ENCODE measurements around the gene KANK3.
"Not testable (repeated sequence)": the region's sequence is repeated elsewhere in the genome, so short reads cannot be mapped to it uniquely, and the experiment has no call there.

Gene KANK3

DNA sequence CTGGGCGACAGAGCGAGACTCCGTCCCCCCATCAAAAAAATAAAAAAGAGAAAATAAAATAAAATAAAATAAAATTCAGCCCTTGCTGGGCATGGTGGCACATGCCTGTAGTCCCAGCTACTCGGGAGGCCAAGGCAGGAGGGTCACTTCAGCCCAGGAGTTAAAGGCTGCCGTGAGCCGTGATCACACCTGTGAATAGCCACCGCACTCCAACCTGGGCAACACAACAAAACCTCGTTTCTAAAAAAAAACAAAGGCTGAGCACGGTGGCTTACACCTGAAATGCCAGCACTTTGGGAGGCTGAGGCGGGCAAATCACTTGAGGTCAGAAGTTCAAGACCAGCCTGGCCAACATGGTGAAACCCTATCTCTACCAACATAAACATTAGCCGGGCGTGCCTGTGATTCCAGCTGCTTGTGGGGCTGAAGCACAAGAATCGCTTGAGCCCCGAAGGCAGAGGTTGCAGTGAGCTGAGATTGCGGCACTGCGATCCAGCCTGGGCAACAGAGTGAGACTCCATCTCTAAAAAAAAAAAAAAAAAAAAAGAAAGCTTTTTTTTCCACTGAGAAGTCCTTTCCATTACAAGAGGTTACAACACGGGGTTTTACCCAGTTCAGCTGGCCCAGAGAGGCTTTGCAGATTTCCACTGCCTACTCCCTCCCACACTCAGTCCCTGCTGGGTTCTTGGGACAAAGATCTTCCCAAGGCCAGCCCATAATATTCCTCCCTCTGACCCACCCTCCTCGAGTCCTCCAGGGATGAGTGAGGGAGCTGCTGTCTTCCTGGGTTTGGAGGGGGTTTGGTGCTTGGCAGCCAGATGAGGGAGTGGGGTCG lies 27.3 kb upstream of the KANK3 start:
- DNase-seq = no peak

DNA sequence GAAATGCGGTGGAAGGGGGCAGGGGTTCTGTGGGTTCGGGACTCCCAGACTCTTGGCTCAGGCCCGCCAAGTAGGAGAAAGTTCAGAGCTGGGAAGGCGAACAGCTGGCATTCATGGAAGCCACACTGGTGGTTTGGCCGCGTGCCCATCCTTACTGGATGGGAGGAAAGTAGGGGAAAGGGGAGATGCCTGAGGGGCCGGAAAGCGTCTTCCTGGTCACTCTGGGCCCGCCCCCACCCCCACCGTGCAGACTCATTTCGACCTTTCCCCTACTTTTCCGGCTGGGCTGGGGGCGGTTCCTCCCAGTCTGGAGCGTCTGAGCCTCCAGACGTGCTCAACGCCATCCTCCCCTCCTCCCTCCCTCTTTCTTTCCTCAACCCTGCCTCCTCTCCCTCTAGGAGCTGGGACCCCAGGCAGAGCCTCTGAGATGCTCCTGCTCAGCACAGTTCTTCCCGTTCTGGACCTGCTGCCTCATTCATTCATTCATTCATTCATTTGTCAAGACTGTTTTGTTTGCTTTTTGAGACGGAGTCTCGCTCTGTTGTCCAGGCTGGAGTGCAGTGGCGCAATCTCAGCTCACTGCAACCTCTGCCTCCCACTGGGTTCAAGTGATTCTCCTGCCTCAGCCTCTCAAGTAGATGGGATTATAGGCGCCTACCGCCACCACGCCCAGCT lies 24.4 kb upstream of the KANK3 start:
- no peak for DNase-seq

DNA sequence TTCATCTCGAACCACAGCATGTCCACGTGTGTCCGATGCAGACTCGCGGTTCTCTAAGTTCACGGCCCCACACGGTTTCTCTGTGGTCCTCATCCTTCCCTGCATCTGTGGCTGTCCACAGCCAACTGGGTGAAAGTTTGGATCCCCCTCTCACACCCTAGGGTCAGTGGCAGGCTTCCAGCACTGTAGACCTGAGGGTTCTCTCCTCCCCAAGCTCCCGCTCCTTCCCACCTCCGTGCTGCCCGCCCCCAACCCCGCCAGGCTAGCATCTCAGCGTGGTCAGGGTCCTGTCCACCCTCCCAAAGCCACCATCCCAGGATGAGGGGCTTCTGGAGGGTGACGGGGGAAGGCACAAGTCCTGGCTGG lies 23.9 kb upstream of the KANK3 start:
- DNase-seq = no peak

DNA sequence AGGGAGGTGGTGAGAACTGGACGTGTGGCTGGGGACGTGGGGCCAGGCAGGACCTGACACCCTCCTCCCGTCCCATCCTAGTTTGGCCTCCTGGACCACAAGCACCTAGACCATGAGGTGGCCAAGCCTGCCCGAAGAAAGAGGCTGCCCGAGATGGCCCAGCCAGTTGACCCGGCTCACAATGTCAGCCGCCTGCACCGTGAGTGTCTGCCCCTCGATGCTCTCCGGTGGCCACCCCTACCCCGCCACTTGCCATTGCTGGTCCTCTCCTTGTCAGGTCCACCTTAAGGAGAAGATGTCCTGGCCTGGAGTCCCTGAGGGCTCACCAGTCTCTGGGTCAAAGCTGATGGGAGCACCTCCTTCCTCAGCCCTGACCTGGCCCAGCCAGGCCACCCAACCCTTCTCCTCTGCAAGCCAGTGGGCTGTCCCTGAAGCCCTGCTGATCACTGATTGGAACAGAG lies 23.1 kb upstream of the KANK3 start:
- DNase-seq = no peak

DNA sequence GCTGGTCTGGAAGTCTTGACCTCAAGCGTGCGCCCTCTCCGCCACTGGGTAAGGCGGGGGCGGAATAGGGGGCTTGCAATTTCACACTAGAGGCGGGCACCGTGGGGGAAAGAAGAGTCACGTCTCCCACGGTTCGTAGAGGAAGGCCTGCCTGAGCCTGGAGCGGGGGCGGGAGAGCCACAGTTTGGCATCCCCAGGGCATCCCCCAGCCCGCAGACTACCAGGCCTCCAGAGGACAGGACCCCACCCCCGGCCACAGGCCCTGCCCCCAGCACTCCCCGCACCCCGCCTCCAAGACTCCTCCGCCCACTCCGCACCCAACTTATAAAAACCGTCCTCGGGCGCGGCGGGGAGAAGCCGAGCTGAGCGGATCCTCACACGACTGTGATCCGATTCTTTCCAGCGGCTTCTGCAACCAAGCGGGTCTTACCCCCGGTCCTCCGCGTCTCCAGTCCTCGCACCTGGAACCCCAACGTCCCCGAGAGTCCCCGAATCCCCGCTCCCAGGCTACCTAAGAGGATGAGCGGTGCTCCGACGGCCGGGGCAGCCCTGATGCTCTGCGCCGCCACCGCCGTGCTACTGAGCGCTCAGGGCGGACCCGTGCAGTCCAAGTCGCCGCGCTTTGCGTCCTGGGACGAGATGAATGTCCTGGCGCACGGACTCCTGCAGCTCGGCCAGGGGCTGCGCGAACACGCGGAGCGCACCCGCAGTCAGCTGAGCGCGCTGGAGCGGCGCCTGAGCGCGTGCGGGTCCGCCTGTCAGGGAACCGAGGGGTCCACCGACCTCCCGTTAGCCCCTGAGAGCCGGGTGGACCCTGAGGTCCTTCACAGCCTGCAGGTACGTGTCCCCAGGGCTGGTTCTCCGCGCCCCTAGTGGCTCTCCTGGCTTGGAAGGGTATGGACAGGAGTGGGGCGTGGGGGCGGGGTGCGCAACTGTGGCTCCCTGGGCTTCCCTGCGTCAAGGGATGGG lies 21.0 kb upstream of the KANK3 start, which contains the start of gene ANGPTL4:
ANGPTL4 (plus strand) TSS at position 353 of the 969 bp plus-strand sequence; CDS start at position 520, 167 bp downstream.
- DNase-seq = peak; percentile 22

DNA sequence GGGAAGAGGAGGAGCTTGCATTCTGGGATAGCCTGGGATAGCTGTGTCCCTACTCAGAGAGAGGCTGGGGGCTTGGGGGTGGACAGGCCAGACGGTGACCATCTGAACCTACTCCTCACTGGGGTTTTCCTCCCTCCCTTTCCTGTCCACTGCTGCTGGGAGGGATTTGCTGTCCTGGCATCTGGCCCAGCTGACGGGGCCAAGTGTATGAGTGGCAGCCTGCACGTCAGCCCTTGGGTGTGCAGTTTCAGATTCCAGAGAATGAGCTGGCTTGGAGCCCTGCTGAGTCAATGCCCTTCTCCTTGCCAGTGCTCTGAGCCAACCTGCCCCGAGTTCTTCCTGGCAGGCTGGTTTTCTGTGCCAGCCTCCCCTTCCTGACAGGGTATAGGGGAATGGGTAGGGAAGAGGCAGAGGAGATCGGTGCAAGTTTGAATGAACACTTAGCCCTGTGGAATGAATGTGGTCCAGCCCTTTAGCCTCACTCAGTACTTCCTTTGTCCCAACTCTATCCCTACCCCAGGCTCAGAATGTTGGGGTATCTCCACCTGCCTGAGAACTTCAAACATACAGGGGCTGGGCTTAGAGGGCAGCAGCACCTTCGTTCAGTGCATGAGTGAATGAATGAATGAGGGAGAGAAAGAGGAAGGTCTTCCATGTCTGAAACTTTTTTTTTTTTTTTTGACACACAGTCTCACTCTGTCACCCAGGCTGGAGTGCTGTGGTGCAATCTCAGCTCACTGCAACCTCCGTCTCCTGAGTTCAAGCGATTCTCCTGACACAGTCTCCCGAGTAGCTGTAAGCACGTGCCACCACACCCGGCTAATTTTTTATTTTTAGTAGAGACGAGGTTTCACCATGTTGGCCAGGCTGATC lies 19.1 kb upstream of the KANK3 start:
- DNase-seq = no peak

DNA sequence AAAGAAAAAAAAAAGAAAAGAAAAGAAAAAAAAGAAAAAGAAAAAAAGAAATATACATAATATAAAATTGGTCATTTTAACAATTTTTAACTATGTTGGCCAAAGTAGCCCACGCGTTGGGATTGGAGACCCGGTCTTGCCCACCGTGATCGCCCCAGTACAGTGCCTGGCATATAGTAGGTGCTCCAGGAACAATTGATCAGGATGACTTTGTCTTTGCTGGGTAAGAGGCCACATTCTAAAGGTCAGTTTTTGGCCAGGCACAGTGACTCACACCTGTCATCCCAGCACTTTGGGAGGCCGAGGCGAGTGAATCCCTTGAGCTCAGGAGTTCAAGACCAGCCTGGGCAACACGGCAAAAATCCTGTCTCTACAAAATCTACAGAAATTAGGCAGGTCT lies 17.1 kb upstream of the KANK3 start:
- DNase-seq = no peak

DNA sequence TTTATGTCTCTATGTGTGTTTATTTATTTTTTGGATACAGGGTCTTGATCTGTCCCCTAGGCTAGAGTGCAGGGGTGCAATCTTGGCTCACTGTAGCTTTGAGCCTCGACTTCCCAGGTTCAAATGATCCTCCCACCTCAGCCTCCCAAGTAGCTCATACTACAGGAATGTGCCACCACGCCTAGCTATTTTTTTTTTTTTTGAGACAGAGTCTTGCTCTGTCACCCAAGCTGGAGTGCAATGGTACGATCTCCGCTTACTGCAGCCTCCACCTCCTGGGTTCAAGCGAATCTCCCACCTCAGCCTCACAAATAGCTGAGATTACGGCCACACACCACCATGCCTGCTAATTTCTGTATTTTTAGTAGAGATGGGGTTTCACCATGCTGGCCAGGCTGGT lies 15.9 kb upstream of the KANK3 start:
- no peak for DNase-seq

DNA sequence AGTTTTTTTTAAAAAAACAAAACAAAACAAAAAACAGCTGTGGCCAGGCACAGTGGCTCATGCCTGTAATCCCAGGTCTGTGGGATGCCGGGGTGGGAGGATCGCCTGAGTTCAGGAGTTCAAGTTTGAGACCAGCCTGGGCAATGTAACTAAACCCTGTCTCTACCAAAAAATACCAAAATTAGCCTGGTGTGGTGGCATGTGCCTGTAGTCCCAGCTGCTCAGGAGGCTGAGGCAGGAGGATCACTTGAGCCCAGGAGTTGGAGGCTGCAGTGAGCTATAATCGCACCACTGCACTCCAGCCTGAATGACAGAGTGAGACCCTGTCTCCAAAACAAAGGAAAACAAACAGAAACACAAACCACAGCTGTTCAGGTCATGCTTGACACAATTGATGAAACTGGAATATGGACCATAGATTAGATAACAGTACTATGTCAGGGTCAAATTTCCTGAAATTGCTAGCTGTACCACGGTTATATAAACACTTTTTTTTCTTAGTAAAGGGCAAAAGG lies 14.0 kb upstream of the KANK3 start:
- DNase-seq = no peak

DNA sequence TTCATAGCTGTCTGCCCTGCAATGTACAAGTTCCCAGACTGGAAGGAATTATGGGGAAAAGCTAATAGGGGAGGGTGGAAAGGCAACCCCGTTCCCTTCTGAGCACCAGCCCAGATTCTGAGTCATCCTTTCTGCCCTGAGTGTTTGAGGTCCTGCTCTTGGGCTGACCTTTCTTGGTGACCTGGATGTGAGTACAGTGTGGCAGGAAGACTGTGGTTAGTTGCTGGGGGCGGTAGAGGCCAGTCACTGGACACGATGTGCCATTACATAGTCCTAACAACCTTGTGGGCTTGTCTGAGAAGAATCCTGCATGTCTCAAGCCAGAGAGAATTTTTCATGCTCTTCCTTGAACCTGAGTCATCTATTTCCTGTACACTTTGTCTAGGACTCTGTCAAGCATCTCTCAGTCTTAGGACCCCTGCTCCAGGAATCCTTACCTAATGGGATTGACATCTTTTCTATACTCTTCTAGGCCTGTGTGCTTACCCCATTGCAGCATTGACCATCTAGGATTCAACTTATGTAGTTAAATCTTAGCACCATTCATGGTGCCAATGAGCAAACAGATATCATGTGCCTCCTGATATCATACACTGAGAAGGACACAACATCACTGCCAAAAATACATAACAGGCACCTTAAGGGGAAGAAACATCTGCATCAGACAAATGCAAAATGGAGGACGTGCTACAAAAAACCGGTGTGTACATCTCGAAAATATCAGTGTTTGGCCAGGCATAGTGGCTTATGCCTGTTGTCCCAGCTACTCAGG lies 12.8 kb upstream of the KANK3 start:
- DNase-seq = no peak

DNA sequence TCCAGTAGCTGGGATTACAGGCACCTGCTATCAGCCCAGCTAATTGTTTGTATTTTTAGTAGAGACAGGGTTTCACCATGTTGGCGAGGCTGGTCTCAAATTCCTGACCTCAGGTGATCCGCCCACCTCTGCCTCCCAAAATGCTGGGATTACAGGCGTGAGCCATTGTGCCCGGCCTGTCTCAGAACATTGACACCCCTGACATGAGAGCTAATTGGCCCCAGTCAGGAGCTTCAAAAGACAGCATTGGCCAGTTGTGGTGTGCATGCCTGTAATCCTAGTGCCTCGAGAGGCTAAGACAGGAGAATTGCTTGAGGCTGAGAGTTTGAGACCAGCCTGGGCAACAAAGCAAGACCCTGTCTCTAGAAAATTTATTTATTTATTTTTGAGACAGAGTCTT lies 9.8 kb upstream of the KANK3 start:
- not testable (repeated sequence) for DNase-seq

DNA sequence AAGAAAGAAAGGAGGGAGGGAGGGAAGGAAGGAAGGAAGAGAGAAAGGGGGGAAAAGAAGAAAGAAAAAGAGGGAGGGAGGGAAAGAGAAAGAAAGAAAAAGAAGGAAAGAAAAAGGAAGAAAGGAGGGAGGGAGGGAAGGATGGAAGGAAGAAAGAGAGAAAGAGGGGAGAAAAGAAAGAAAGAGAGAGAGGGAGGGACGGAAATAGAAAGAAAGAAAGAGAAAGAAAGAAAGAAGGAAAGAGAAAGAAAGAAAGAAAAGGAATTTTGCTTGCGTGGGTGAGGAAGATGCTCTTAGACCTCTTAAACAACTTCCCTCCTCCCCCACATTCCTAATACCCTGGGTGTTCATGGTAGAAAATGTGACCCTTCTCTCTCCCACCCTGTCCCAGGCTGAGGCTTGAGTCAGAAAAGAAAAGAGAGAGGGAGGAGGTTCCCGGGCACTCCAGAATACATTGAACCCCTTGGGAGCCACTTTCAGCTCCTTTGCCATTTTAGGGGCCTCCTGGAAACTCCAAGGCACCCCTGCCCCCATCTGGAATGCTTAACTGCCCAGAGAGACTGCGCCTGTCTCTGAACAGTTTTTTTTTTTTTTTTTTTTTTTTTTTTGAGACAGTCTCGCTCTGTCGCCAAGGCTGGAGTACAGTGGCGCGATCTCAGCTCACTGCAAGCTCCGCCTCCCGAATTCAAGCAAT lies 9.2 kb upstream of the KANK3 start:
- DNase-seq = no peak

DNA sequence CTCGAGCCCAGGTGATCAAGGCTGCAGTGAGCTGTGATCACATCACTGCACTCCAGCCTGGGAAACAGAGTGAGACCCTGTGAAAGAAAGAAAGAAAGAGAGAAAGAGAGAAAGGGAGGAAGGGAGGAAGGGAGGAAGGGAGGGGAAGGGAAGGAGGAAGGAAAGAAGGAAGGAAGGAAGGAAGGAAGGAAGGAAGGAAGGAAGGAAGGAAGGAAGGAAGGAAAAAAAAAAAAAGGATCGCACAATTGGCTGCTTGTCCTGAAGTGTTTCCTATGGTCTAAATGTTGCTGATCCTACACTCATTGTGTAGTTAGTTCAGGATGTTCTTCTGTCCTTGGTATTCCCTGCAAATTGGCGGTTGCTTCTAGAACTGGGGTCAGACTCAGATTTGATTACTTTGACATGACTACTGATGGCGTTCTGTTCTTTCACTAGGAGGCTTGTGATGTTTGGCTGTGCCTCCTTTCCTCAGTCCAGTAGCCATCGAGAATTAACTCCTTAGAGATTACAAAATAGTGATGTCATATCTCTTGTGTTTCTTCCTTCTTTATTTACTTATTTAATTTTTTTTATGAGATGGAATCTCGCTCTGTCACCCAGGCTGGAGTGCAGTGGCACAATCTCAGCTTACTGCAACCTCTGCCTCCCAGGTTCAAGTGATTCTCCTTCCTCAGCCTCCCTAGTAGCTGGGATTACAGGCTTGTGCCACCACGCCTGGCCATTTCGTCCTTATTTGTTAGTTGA lies 6.7 kb upstream of the KANK3 start:
- not testable (repeated sequence) for DNase-seq

DNA sequence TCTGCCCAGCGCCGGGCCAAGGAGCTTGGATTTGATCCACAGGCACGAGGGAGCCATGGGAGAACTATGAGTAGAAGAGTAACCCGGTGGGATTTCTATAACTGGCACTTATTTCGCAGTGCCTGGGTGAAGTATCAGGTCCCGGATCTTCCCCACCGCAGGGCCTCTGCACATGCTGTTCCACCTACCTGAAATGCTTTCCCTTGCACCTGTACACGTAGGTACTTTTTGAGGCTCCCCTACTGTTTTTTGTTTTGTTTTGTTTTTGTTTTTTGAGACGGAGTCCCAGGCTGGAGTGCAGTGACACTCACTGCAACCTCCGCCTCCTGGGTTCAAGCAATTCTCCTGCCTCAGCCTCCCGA lies 402 bp upstream of the KANK3 start:
- no peak for DNase-seq

DNA sequence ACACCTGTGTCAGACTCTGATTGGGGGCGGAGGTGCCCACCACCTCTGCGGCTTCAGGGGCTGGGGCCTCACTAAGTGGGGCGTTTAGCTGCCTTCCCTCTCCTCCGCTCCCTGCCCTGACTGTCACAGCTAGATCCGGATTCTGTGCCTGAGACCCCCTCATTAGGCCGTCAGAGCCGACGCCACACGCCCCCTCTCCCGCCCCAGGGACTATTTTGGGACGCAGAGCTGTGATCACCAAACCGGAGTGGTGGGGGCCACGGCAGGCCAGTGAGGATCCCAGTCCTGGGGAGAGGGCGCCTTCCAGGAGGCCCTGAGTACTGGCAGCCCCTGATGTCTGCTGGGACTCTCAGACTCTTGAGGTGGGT lies 762 bp downstream of the KANK3 start:
- DNase-seq = no peak

DNA sequence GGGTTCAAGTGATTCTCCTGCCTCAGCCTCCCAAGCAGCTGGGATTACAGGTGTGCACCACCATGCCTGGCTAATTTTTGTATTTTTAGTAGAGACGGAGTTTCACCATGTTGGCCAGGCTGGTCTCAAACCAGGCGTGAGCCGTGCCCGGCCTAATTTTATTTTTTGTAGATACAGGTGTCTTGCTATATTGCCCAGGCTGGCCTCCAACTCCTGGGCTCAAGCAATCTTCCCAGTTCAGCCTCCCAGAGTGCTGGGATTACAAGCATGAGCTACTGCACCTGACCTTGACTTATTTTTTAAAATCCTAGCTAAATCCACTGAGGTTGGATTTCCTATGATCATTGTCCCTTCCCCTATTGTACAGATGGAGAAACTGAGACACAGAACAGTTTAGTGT lies 1.6 kb downstream of the KANK3 start:
- not testable (repeated sequence) for DNase-seq

DNA sequence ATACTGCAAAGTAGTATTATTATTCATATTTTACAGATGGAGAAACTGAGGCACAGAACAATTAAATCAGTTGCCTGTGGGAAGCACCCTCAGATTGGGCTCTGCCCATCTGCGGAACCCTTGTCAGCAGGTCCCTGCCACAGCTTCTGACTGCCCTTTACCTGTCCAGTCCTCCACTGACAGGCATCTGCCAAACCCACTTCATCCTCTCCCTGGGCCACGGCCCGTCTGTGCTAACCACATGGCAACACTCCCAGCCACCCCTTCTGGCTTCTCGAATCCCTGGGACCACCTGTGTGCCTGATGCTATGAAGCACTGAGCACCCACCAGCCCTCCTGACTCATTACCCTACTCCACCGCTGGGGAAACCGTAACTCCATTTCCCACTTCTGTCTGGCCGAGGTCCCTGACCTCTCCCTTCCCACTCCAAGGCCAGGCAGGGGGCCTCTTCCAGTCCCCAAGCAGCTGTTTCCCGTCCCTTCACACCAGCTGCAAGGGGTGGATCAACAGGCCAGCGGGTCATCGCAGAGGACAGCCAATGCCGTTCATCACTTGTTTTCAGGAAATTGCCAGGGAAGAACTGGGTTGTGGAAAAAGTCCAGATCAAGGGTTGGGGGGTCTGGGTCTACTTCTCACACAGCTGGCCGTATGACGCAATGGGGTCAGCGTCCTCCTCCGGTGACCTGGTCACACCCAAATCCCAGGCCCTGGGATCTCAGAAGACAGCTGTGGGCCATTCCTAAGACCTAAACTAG lies 2.5 kb downstream of the KANK3 start:
- no peak for DNase-seq

DNA sequence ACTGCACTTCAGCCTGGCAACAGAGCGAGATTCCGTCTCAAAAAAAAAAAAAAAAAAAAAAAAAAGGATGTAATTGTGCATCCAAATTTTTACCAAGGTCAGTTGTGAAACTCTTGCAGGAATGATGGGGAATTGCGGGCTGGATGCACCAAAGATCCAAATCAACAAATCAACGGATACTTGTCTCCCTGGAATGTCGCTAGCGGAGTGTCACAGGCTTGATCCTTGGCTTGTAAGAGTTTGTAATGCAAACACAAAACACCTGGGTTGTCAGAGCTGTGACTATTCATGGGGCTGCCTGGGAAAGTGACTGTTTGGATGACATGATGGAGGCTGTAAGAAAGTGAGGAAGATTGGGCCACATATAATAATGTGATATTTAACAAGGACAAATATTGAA lies 4.2 kb downstream of the KANK3 start:
- DNase-seq = no peak

DNA sequence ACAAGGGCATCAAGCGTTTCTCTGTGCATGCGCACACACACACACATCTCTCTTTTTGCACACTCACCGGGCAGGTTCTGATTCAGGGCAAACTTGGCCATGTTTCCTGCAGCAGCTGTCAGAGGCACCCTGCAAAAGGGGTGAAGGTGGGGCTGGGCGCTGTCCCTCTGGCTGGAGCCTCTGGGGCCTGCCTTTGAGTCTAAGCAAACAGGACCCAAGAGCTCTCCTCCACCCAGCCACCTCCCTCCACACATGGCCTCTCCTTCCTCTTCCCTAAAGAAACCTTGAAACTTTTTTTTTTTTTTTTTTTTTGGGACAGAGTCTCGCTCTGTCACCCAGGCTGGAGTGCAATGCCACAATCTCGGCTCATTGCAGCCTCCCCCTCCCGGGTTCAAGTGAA lies 5.3 kb downstream of the KANK3 start:
- no peak for DNase-seq
